Stimulated activated CD8-positive, alpha-beta memory T cell treated with anti-CD3 and anti-CD28 coated beads, Interleukin-2, amount 100 ng/mL, for 48 hours (primary cell): Measurements from ENCODE around the gene AP3M1.

Source experiments
- DNase-seq, 2 donors: peaks; one replicate each; pipeline ENCODE4 v3.0.0-alpha.2; 2020; ENCODE audit warnings: low read depth in 2 of 2

The AP3M1 gene

GRCh38 chr10:74079936-74080590, 70.6 kb downstream of the AP3M1 start:
- DNase-seq: no peak

- DNase-seq: no peak
These were observed 71.3 kb downstream of the AP3M1 start for GRCh38 chr10:74079028-74079935.

- peak; percentile 30 to 33 for DNase-seq
These were observed 72.6 kb downstream of the AP3M1 start for GRCh38 chr10:74078037-74078436.

GRCh38 chr10:74077416-74077815, 73.2 kb downstream of the AP3M1 start:
- DNase-seq: no peak

- DNase-seq: no peak
These were observed 73.7 kb downstream of the AP3M1 start for GRCh38 chr10:74076961-74077360.

GRCh38 chr10:74075906-74076305, 74.7 kb downstream of the AP3M1 start:
- no peak for DNase-seq

- DNase-seq: no peak
These were observed 78.1 kb downstream of the AP3M1 start for GRCh38 chr10:74072503-74072902.

- DNase-seq: no peak
These were observed 79.5 kb downstream of the AP3M1 start for GRCh38 chr10:74071157-74071556.
